Muscle of leg (tissue), 11 donors: ENCODE measurements around the gene RAB29. TPM values are rescaled to one million over a fixed set of nuclear protein-coding genes. Genes with fewer than 3 reads are reported as not detected.

Experiments used
- DNase-seq: peaks from one replicate; pipeline ENCODE4 v3.0.0; 2013
- H3K27ac ChIP-seq: one replicate; pipeline ENCODE4 v1.5.1; 2013; ENCODE audit warnings: mild to moderate bottlenecking, low read length, control low read depth
- H3K27me3 ChIP-seq: one replicate; pipeline ENCODE4 v1.6.1; 2013; ENCODE audit warnings: low read length; ENCODE audit not compliant: control insufficient read depth, insufficient read depth
- H3K36me3 ChIP-seq: one replicate; pipeline ENCODE4 v1.6.1; 2013; ENCODE audit warnings: low read length; ENCODE audit not compliant: control insufficient read depth, insufficient read depth
- H3K4me1 ChIP-seq: one replicate; pipeline ENCODE4 v1.6.1; 2013; ENCODE audit warnings: low read length; ENCODE audit not compliant: control insufficient read depth, insufficient read depth
- H3K4me3 ChIP-seq: one replicate; pipeline ENCODE4 v1.5.1; 2013; ENCODE audit warnings: low read length, control low read depth
- H3K9me3 ChIP-seq: replicated peaks from 2 replicates; pipeline ENCODE4 v1.6.1; 2013; ENCODE audit warnings: low read depth, low read length; ENCODE audit not compliant: control insufficient read depth
- WGBS: methylation state at CpG from one replicate; pipeline ENCODE4 v1.1.5; 2013; ENCODE audit warnings: missing lambda C conversion rate; ENCODE audit not compliant: insufficient coverage; 5-methylcytosine and 5-hydroxymethylcytosine counted together
- polyA plus RNA-seq, 8 donors: library from polyadenylated mRNA; unstranded; fragments of 120-200 nt; gene quantifications; one replicate each; pipeline versions ENCODE4 v1.2.1 to v1.2.3, GENCODE V29; 2013; ENCODE audit warnings: inconsistent platforms in 1 of 8, low replicate concordance in 1 of 8; ENCODE audit not compliant: insufficient read length in 8 of 8, insufficient read depth in 1 of 8
- total RNA-seq: library from RNA; stranded (reverse); fragments of 120-200 nt; gene quantifications from one replicate; pipeline ENCODE4 v1.2.4, GENCODE V29; 2013

The RAB29 gene
- total and polyA plus RNA-seq, 9 donors: 3.0 to 8.6 (median 3.7) TPM

GRCh38 chr1:205811660-205812059 is 36.4 kb upstream of the RAB29 start:
- WGBS: no CpG with 5 or more reads among the region's 5 CpGs
- peaks cover 28% of the 10 kb centered on the region for H3K36me3 ChIP-seq
- peak; percentile 59 for DNase-seq
- peaks cover 45% of the 10 kb centered on the region for H3K4me1 ChIP-seq
- peak overlapping the region; percentile 91 for H3K27ac ChIP-seq
- peak overlapping the region; percentile 95 for H3K4me3 ChIP-seq
- no peaks in the 10 kb centered on the region for H3K9me3 ChIP-seq
- peaks cover 3% of the 10 kb centered on the region for H3K27me3 ChIP-seq

GRCh38 chr1:205810448-205811157 is 35.3 kb upstream of the RAB29 start:
- no peak for DNase-seq
- H3K4me1 ChIP-seq: peaks cover 45% of the 10 kb centered on the region
- peaks cover 3% of the 10 kb centered on the region for H3K27me3 ChIP-seq
- H3K27ac ChIP-seq: no peak overlapping the region
- 74% methylated on average over 6 of the region's 12 CpGs for WGBS
- no peaks in the 10 kb centered on the region for H3K9me3 ChIP-seq
- H3K36me3 ChIP-seq: peaks cover 29% of the 10 kb centered on the region
- H3K4me3 ChIP-seq: no peak overlapping the region

- no peak overlapping the region for H3K27ac ChIP-seq
- H3K4me3 ChIP-seq: no peak overlapping the region
- no peaks in the 10 kb centered on the region for H3K9me3 ChIP-seq
- peaks cover 3% of the 10 kb centered on the region for H3K27me3 ChIP-seq
- peaks cover 51% of the 10 kb centered on the region for H3K4me1 ChIP-seq
- 94% methylated on average over 13 of the region's 14 CpGs for WGBS
- DNase-seq: no peak
- peaks cover 36% of the 10 kb centered on the region for H3K36me3 ChIP-seq
Observed at GRCh38 chr1:205809942-205810345, 34.7 kb upstream of the RAB29 start.

- Histone ChIP-seq H3K9me3 (no peaks in the 10 kb centered on the region), H3K27ac (no peak overlapping the region), H3K4me3 (no peak overlapping the region), H3K27me3 (peaks cover 3% of the 10 kb centered on the region), H3K4me1 (peaks cover 52% of the 10 kb centered on the region), H3K36me3 (peaks cover 37% of the 10 kb centered on the region)
- DNase-seq: no peak
- 49% methylated on average over 2 of the region's 3 CpGs for WGBS
Observed at GRCh38 chr1:205809469-205809868, 34.2 kb upstream of the RAB29 start.

GRCh38 chr1:205805082-205805711 is 29.9 kb upstream of the RAB29 start:
- peaks cover 38% of the 10 kb centered on the region for H3K36me3 ChIP-seq
- H3K27ac ChIP-seq: no peak overlapping the region
- WGBS: no CpG with 5 or more reads among the region's 5 CpGs
- DNase-seq: no peak
- no peak overlapping the region for H3K4me3 ChIP-seq
- no peaks in the 10 kb centered on the region for H3K9me3 ChIP-seq
- H3K27me3 ChIP-seq: no peaks in the 10 kb centered on the region
- peaks cover 28% of the 10 kb centered on the region for H3K4me1 ChIP-seq

- DNase-seq: no peak
- H3K4me1 ChIP-seq: peaks cover 22% of the 10 kb centered on the region
- H3K4me3 ChIP-seq: no peak overlapping the region
- H3K27me3 ChIP-seq: no peaks in the 10 kb centered on the region
- H3K9me3 ChIP-seq: no peaks in the 10 kb centered on the region
- no peak overlapping the region for H3K27ac ChIP-seq
- H3K36me3 ChIP-seq: peaks cover 38% of the 10 kb centered on the region
- no CpG with 5 or more reads among the region's 2 CpGs for WGBS
Observed at GRCh38 chr1:205804605-205805004, 29.3 kb upstream of the RAB29 start.

GRCh38 chr1:205803986-205804385 is 28.7 kb upstream of the RAB29 start:
- 0% methylated on average over 1 of the region's 4 CpGs for WGBS
- H3K27me3 ChIP-seq: no peaks in the 10 kb centered on the region
- no peak for DNase-seq
- H3K27ac ChIP-seq: no peak overlapping the region
- peaks cover 16% of the 10 kb centered on the region for H3K4me1 ChIP-seq
- no peaks in the 10 kb centered on the region for H3K9me3 ChIP-seq
- H3K36me3 ChIP-seq: peaks cover 39% of the 10 kb centered on the region
- H3K4me3 ChIP-seq: no peak overlapping the region

- no peak overlapping the region for H3K27ac ChIP-seq
Observed at GRCh38 chr1:205802060-205802459, 26.8 kb upstream of the RAB29 start.

GRCh38 chr1:205800981-205801703 is 25.9 kb upstream of the RAB29 start:
- peaks cover 11% of the 10 kb centered on the region for H3K4me1 ChIP-seq
- H3K27me3 ChIP-seq: no peaks in the 10 kb centered on the region
- no peak overlapping the region for H3K27ac ChIP-seq
- no peak overlapping the region for H3K4me3 ChIP-seq
- no peak for DNase-seq
- 74% methylated on average over 2 of the region's 7 CpGs for WGBS
- no peaks in the 10 kb centered on the region for H3K9me3 ChIP-seq
- peaks cover 56% of the 10 kb centered on the region for H3K36me3 ChIP-seq

More at GRCh38 chr1:205802060-205802459, 26.8 kb upstream of the RAB29 start:
- Histone ChIP-seq H3K9me3 (no peaks in the 10 kb centered on the region), H3K4me3 (no peak overlapping the region), H3K36me3 (peaks cover 50% of the 10 kb centered on the region), H3K27me3 (no peaks in the 10 kb centered on the region), H3K4me1 (peaks cover 11% of the 10 kb centered on the region)
- DNase-seq: no peak
- WGBS: 92% methylated on average over 7 of the region's 8 CpGs

GRCh38 chr1:205800427-205800826 is 25.1 kb upstream of the RAB29 start:
- DNase-seq: no peak
- WGBS: 56% methylated on average over 5 of the region's 7 CpGs
- Histone ChIP-seq H3K27ac (no peak overlapping the region), H3K27me3 (no peaks in the 10 kb centered on the region), H3K9me3 (no peaks in the 10 kb centered on the region), H3K4me3 (no peak overlapping the region), H3K36me3 (peaks cover 60% of the 10 kb centered on the region), H3K4me1 (peaks cover 10% of the 10 kb centered on the region)
